ENCODE data around the gene CSH2. TPM values are rescaled to one million over a fixed set of nuclear protein-coding genes. Genes with fewer than 3 reads are reported as not detected.

CSH2 gene
- total RNA-seq = not detected in 2 replicates

GRCh38 chr17:63873577-63873976 lies at the start of gene CSH2:
Gene CSH2, minus strand, starts transcription at chr17:63873677. Its CDS starts 63 bp downstream, at chr17:63873614.

GRCh38 chr17:63918789-63919305 lies 45.4 kb upstream of the CSH2 start, which contains the start of gene GH1:
Gene GH1, minus strand, starts transcription at chr17:63918839. Its CDS starts 63 bp downstream, at chr17:63918776.

GRCh38 chr17:63911041-63911635 lies 37.7 kb upstream of the CSH2 start, which contains the start of gene CSHL1:
Gene CSHL1, minus strand, starts transcription at chr17:63911258. Its CDS starts 62 bp downstream, at chr17:63911196.

GRCh38 chr17:63896524-63897354 lies 23.3 kb upstream of the CSH2 start, which contains the start of gene CSH1:
Gene CSH1, minus strand, starts transcription at chr17:63896574. Its CDS starts 63 bp downstream, at chr17:63896511.

GRCh38 chr17:63881935-63882601 lies 8.6 kb upstream of the CSH2 start, which contains the start of gene GH2:
Gene GH2, minus strand, starts transcription at chr17:63881944. Its CDS starts 143 bp downstream, at chr17:63881801.

GRCh38 chr17:63842540-63843386 lies 30.7 kb downstream of the CSH2 start, which contains the start of gene SMARCD2:
Gene SMARCD2, minus strand, starts transcription at chr17:63842685. Its CDS starts 11 bp downstream, at chr17:63842674.

GRCh38 chr17:63827002-63827800 lies 46.3 kb downstream of the CSH2 start, which contains the start of the genes FTSJ3 and PSMC5:
Gene FTSJ3, minus strand, starts transcription at chr17:63827663. Its CDS starts 761 bp downstream, at chr17:63826902.
Gene PSMC5, plus strand, starts transcription at chr17:63827431. Its CDS starts 60 bp downstream, at chr17:63827491.

Other genes with a start within 250 kb of the CSH2 start
- 30.8 and 53.5 TPM in 2 replicates for gene LIMD2, start 173.6 kb downstream of the CSH2 start, total RNA-seq
- 21.0 and 23.1 TPM in 2 replicates for gene STRADA, start 131.9 kb downstream of the CSH2 start, total RNA-seq
- 33.8 and 35.8 TPM in 2 replicates for gene CCDC47, start 100.1 kb downstream of the CSH2 start, total RNA-seq
- 33.0 and 35.4 TPM in 2 replicates for gene DDX42, start 99.5 kb downstream of the CSH2 start, total RNA-seq
- 80.3 and 89.9 TPM in 2 replicates for gene PSMC5, start 46.2 kb downstream of the CSH2 start, total RNA-seq
- gene FTSJ3, start 46.0 kb downstream of the CSH2 start, total RNA-seq = 44.4 and 57.3 TPM in 2 replicates
- gene SMARCD2, start 31.0 kb downstream of the CSH2 start, total RNA-seq = 72.2 and 84.7 TPM in 2 replicates
- not detected in 2 replicates for gene GH2, start 8.3 kb upstream of the CSH2 start, total RNA-seq
- not detected in 2 replicates for gene CSH1, start 22.9 kb upstream of the CSH2 start, total RNA-seq
- gene CSHL1, start 37.6 kb upstream of the CSH2 start, total RNA-seq = not detected in 2 replicates
- not detected in 2 replicates for gene GH1, start 45.2 kb upstream of the CSH2 start, total RNA-seq
- 2.9 and 4.5 TPM in 2 replicates for gene CD79B, start 58.7 kb upstream of the CSH2 start, total RNA-seq
- gene SCN4A, start 99.2 kb upstream of the CSH2 start, total RNA-seq = 0.34 TPM in 1 of 2 replicates, not detected in the other
- gene PRR29, start 124.7 kb upstream of the CSH2 start, total RNA-seq = 0.27 TPM in 1 of 2 replicates, not detected in the other
- gene ICAM2, start 147.0 kb upstream of the CSH2 start, total RNA-seq = 1,396 and 1,507 TPM in 2 replicates